Measurements from ENCODE around the gene ZSCAN5B.

The ZSCAN5B gene

GRCh38 chr19:56144376-56144775, 53.2 kb downstream of the ZSCAN5B start:
- no peak for DNase-seq

- DNase-seq = no peak
Measured at GRCh38 chr19:56142897-56143434, 54.6 kb downstream of the ZSCAN5B start.

- DNase-seq = no peak
Measured at GRCh38 chr19:56142087-56142787, 55.3 kb downstream of the ZSCAN5B start.

DNA sequence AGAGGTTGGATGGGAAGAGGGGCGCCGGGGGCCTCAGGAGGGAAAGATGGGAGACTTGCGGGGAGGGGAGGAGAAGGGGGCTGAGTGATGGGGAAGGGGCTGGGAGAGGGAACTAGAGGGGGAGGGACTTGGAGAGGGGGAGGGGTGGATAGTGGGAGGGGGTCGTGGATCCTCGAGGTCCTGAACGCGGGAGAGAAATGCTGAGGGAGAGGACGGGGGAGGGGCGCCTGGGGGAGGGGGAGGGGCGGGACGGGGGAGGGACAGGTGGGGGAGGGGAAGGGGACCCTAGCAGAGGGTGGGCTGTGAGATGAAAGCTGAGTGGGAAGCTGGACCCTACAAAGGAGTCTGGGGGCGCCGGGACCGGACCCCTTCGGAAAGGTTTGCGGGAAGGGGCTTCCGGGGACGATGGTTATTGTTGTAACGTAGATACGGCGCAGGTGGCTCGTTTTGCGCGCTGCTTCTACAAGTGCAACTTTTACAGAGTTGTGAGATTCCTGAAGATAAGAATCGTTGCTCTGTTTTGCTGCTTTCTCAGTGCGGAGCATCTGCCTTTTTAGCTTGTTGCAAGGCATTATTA, 56.1 kb downstream of the ZSCAN5B start:
- DNase-seq = no peak

- peak; percentile 99 to 100 for DNase-seq
Measured at GRCh38 chr19:56140583-56141416, 56.8 kb downstream of the ZSCAN5B start, which contains the start of gene ZNF444. Gene ZNF444 (plus strand): TSS chr19:56141287. CDS start chr19:56146912, 5,625 bp downstream.

DNA sequence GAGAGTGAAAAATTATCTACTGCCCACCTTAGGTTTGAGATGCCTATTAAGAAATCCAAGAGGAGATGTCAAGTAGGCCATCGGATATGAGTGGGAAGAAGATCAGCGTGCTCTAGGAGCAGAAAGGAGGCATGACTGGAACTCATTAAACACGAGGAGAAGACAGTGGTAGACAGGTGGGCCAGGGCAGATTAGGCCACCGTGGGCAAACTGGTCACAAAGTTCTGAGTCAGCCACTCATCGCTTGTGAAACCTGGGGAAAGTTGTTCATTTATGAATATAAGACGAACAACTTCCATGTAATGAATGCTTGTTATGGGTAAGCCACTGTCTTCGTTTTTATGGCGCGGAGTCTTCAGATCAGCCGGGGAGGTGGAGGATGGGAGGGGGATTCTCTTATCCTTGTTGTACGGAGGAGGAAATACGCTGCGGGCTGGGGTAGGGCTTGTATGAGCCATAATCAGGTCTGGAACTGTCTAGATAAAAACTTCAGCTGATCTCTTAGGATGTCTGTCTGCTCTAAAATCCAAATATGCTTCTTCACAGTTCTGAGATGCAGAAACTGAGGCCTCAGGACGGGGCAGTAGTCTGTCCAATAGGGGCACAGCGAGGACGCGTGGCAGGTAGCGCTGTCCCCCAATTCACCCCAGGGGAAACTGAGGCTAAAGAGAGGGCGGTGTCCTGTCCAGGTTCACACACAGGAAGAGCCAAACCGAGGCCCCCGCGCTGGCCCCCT, 57.6 kb downstream of the ZSCAN5B start:
- DNase-seq = no peak

All from NCI-H187 (cell line).